GM19025 (cell line): Measurements from ENCODE around the gene PRKCA.

Experiments used
- ATAC-seq: cut with Tn5 transposase; IDR thresholded peaks from one replicate; pipeline ENCODE4 v1.9.1; 2021; ENCODE audit warnings: mild to moderate bottlenecking, low read depth, moderate library complexity; ENCODE audit not compliant: unreplicated experiment

PRKCA gene

DNA sequence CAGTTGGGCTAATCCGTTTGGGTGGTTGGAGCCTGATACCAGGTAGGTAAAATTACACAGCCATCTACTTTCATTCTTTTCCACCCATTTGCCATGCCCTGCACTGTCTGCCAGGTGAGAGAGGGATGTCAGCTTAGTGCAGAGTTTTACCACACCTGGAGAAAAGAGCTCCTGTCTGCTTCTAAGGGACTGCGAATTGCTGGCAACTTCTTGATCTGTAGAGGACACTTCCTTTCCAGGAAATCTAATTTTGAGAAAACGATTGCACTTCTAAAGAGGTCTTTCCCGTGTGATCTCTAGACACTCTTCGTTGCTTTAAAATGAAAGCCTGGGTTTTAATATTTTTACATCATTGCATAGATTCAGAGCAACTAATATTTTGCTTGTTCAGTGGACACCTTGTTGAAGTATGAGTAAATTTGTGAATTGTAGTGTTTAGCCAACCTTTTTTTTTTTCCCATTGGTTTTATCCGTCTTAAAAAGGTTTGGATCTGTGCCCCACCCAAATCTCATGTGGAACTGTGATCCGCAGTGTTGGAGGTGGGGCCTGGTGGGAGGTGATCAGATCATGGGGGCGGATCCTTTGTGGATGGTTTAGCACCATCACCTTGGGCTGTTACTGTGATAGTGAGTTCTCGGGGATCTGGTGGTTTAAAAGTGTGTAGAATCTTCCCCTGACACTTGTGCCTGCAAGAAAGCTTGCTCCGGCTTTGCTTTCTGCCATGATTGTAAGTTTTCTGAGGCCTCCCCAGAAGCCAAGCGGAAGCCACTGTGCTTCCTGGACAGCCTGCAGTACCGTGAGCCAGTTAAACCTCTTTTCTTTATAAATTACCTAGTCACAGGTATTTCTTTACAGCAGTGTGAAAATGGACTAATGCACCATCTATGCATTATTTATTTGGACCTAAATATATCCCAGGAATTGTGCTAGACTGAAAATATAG is 104.6 kb downstream of the PRKCA start:
- no peak for ATAC-seq

DNA sequence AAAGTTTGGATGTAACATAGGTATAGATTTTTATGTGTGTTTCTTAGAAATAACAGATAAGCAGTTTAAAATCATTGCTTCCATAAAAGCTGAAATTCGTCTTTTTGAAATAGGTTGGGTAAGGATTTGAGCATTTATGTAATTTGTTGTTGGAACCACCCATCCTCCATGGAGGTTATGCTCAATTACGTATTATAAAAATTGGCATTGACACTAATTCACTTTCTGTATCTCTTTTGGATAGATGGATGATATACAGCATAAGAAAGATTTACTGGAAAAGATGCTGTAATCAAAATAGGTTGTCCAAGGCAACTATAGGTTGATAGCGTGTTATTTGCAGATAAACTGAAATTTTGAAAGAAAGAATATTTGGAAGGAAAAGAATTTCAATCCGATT is 105.5 kb downstream of the PRKCA start:
- ATAC-seq, result no peak

DNA sequence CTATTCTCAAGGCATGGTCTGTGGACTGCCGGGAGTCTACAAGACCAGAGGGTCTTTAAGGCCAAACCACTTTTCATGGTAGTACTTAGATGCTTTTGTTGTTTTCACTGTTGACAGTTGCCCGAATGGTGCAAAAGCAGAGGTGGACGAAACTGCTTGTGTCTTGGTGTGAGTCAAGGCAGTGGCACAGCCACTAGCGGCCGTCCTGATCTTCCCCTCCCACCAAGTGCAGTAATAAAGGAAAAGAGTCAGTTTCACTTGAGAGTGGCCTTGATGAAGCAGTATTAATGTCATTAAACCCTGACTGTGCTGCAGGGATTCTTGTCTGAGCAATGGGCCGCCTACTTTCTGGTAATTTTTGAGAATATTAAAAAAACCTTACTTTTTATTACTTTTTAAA is 109.1 kb downstream of the PRKCA start:
- no peak for ATAC-seq

DNA sequence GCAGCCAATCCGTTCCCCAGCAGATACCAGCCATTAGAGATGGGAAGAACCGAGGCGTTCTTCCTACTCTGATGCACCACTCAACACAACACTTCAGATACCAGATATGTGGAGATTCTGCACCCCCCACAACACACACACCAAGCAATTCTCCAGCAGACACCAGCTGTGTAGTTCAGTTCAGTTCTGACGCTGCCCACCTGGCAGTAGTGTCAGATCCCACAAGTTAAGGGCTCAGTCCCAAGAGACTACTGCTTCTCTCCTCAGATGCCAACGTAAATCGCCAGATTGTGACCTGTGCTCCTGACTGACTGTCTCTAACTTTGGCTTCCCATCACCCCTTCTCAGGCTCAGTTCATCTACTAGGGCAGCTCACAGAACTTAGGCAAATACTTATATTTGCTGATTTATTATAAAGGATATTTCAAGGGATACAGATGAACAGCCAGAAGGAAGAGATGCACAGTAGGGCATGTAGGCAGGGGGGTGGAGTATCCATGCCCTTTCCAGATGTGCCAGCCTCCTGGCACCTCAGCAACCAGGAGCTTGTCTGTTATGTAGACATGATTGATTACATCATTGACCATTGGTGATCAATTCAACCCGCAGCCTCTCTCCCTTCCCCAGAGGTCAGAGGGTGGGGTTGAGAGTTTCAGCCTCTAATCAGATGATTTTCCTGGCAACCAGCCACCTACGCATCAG is 110.6 kb downstream of the PRKCA start:
- no peak for ATAC-seq

DNA sequence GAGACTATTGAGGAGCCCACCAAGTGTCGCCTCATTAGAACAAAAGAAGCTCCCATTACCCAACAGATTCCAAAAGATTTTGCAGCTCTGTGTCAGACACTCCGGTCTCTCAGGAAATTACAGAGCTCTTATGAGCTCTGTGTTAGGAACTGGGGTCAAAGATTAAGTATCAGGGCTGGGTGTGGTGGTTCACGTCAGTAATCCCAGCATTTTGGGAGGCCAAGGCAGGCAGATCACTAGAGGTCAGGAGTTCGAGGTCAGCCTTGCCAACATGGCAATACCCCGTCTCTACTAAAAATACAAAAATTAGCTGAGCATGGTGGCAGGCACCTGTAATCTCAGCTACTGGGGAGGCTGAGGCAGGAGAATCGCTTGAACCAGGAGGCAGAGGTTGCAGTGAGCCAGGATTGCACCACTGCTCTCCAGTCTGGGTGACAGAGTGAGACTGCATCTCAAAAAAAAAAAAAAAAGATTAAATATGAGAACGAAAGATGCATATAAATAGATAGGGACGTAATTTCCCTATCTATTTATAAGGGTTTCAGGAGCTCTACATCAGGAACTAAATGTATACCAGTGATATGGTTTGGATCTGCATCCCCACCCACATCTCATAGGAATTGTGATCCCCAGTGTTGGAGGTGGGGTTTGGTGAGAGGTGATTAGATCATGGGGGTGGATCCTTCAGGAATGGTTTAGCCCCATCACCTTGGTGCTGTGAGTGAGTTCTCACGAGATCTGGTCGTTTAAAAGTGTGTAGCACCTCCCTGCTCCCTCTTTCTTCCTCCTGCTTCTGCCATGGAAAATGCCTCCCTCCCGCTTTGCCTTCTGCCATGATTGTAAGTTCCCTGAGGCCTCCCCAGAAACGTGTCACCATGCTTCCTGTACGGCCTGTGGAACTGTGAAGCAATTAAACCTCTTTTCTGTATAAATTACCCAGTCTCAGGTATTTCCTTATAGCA is 111.4 kb downstream of the PRKCA start:
- ATAC-seq, result no peak

DNA sequence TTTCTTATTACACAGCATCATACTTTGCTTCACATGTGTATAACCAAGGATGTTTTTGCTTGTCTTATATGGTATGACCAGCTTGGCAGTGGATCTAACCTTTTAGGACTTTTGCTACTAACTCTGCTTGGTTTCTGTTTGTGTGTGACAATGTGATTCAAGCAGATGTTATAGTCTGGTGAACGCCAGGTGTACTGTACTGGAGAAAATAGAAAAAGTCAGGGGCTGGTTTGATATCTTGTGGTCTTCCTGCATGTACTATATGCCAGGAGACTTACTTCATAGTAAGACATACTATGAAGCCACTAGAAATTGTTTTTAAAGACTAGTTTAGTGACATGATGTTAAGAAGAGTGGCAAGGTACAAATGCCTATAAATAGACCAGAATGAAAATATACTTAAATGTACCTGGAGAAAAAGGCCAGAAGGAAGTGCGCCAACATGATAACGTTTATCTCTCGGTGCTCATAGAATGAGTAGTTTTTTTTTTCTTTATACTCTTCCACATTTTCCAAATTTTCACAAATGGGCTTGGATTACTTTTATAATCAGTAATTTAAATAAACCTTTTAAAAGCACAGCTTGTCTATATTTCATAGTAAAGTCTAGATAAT is 112.3 kb downstream of the PRKCA start:
- ATAC-seq, result no peak

DNA sequence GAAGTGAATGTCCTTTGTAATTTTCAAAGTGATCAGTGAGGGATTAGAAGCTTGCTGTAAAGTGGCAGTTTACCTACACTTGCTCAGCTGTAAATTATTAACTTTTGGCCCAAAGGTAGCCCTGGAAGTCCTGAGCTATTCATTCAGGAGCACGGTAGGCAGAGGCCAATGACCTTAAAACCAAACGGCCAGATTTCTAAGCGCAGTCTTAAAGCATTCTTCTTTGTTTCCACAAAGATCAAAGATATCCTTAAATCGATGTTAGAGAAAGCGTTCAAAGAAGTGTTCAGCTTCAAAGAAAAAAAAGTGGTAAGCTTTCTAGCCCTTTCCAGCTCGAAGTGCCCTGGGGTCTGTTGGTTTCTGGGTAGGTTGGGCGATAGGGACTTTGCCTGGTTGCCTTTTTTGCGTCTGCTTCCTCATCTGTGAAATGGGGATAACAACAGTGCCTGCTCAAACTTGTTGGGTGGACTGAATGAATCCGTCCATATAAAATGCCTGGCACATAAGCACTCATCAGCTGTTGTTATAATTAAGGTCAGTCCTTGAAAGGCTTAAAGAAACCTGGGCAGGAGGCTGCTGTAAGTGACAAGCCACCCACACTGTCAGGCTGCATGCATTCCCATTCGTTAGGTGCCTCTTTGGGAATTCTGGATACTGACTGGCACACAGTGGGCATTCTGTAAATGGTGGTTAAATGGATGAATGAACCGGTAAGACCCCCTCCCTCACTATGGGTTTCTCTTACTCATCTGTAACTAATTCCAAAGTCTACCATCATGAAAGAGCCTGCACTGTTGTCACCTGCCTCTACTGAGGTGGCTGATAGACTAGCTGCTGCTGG is 113.2 kb downstream of the PRKCA start:
- no peak for ATAC-seq

DNA sequence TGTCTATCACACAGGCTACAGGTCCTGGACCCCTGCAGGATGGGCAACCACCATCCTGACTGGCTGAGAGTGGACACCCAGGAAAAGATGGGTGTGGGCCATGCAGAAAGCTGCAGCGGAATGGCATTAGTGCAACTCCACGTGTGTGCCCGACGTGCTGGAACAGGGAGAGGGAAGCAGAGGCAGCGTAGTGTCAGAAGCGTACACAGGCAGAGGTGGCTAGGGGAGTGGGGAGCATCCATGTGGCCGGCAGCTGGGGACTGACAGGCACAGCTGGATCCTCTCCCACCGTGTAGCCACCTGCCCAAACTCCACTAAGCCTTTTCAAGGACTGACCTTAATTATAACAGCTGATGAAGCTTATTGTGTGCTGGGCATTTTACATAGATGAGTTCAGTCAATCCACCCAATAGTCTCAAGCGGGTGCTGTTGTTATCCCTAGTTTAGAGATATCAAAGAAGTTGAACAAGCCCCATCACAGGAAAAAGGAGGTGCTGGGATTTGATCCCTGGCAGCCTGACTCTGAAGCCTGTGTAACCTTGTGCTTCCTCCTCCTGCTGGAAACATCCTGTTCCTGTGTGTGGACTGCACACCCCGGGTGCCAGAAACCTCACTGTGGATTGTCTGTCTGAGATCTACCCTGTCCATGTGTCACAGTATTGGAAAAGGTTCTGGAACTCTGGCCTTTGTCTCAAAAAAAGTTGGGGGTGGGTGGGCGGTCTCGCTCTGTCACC is 114.0 kb downstream of the PRKCA start:
- ATAC-seq, result no peak

DNA sequence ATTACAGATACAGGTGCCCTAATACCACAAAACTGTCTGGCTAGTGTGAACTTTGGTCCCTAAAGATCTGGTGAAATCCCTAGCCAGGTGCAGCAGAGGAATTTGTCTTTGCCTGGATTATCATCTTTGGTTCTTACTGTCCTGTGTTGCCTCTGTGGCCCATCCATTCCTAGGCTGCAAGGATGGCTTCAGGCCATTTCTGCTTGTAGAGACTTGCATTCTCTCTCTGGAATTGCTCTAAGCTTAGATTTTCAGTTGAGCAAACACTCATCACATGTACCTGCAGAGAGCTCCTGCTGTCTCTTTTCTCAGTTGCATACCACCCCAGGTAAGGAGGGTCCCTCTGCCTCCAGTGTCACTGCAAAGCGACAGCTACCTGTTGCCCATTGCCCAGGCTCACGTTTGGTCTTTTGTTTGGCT is 114.9 kb downstream of the PRKCA start:
- no peak for ATAC-seq

DNA sequence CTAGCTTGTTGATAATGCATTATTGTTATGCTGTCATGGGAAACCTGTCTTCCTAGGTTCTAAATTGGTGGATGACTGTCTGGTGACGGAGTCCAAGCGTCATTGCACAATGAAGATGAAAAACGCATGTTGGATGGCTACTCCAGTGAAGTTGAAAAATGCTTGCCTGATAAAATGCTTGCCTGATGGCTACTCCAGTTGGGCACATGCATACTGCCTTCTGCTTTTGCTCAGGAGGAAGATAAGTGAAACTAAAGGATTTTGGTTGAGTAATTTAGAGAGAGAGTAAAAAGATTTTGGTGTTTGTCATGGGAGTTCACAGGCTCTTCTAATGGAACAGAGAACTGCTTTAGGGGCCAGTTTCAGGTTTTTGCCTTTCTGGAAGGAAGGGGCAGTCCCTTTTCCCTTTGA is 118.6 kb downstream of the PRKCA start:
- ATAC-seq, result no peak

DNA sequence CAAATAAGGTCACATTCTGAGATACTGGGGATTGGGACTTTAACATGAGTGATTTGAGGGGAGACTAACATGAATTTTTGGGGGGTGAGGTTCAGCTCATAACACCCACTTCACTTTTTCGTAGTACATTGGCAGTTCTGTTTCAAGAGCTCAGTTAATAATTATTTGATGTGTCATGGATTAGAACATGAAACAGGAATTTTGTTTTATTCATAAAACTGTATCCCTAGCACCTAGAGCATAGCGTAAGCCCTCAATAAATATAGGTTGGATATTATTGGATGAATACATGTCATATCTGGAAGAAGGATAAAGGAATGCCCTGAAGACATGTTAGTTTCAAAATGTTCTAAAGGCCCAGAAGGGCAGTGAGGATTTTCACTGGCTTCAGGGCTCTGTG is 119.8 kb downstream of the PRKCA start:
- no peak for ATAC-seq

DNA sequence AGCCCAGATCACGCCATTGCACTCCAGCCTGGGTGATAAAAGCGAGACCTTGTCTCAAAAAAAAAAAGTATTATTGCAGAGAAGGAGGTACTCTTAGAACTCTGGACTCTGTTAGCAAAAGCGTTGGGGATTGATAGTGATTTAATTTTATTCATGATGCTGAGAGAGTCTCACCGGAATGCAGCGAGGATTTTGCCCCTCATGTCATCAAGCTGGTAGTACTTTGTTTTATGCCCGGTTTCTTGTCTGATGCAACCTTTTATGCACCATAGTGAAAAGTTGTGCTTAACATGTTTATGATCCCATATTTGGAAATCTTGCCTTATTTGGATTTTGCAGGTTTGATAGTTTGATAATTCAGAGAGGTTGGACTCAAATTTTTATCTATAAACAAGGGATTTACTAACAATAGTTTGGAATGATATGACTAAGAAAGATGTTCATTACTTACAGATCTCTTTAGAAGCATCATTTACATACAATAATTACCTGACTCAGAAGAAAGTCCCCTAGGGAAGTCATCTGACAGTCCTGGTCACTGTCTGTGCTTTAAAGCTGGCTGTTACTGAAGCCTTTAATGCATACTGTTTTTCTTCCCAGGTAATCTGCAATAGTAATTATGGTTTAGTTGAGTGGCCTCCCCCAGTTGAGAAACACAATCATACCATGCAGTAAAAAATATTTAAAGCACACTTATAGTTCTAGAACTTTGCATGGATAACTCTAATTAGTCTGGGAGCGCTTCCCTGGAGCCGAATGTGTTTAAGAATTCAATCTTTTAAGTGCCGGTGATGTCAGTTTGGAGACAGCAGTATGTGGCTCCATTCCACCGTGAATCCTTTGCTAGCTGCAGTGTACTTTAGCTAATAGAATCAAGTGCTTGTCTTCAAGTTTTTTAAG is 120.9 kb downstream of the PRKCA start:
- ATAC-seq, result no peak

DNA sequence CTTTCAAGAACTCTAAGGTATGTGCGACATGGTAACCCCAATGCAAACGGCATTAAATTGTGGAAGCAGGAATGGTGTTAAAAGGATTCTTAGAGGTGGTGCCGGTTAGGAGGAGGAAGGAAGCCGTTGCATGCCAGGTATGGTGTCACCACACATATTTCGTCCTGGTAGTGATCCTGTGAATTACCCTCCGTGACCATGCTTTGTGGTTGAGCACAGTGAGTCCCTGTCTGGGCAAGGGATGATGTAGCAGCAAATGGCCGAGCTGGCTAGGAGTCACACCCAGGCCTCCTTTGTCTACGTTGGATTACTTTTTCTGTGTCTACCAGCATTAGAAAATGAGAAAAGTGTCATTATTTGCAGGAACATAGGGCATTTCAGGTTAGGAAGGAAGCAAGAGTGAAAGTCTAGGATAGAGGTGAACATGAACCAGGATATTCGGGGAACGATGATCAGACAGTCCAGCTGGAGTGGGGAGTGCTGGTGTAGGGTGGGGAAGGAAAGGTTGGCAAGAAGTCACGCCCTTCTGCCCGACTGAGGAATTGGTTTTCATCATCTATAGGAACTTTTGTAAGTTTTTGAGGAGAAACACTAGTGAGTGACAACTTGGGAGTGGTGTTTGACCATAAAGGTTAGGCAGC is 123.5 kb downstream of the PRKCA start:
- ATAC-seq, result no peak

DNA sequence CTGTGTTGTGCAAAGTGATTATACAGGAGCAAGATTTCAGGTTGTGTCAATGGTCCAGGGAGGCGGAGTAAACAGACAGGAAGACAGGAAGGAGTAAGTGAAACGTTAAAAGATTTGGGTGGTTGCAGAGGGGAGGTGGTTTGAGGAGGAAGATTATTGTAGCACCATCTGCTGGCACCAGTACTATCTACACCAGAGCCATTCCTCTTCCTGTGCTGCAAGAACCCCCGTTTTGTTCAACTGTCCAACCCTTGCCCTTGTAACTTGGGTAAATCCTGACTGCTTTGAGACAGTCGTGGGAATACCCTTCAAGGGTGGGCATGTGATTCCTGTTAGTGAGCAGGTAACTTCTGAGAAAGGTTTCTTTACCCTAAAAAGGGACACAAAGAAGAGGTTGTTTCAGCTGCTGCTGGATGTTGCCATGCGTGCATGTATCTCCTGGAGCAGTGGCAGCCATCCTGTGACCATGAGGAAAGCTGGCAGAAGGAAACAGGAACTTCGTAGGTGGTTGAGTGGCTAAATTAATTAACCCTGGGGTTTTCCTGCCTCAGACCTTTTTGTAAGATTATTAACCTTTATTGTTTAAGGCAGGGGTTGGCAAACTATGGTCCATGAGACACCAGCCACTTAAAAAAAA is 124.1 kb downstream of the PRKCA start:
- ATAC-seq, result no peak

DNA sequence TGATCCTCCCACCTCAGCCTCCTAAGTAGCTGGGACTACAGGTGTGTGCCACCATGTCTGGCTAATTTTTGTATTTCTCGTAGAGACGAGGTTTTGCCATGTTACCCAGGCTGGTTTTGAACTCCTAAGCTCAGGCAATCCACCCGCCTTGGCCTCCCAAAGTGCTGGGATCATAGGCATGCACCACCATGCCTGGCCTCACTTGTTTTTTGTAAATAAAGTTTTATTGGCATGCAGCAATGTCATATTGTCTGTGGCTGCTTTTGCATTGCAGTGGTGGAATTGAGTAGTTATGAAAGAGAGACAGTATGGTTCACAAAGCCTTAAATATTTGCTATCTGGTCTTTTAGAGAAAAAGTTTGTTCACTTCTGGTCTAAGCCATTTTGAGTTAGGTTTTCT is 124.7 kb downstream of the PRKCA start:
- no peak for ATAC-seq

DNA sequence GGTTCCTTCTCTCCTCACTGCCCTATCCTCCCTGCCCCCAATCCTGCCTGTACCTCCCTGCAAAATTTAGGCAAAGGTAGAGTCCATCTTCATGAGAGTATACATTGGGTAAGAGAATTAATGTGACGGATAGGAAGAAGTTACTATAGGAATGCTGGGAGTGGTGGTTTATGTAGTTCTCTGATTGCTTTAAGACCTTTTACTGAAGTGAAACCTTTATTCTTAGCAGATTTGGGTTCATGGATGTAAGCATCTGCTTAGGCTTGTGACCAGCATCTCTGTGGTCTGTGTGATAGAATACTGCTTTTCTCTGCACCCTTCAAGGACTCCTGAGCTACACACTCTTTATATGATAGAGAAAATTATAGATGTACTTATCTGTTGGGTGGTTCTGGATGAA is 127.3 kb downstream of the PRKCA start:
- no peak for ATAC-seq
